Vagina (tissue), 2 donors: ENCODE measurements around the gene ASB8. TPM values are rescaled to one million over a fixed set of nuclear protein-coding genes. Genes with fewer than 3 reads are reported as not detected.
"Not testable (repeated sequence)": the region's sequence is repeated elsewhere in the genome, so short reads cannot be mapped to it uniquely, and the experiment has no call there.

Experiments used
- DNase-seq, 2 donors: peaks; one replicate each; pipeline ENCODE4 v3.0.0-alpha.2; 2017; ENCODE audit errors: extremely low spot score in 2 of 2
- H3K27ac ChIP-seq: fragments of 200-600 bp; sonication (generic); one replicate; pipeline ENCODE4 v1.5.1; 2019
- H3K27me3 ChIP-seq: fragments of 200-600 bp; sonication (generic); one replicate; pipeline ENCODE4 v1.5.1; 2019
- H3K36me3 ChIP-seq, 2 donors: fragments of 200-600 bp; sonication (generic); one replicate each; pipeline ENCODE4 v1.5.1; 2017 to 2019
- H3K4me1 ChIP-seq: fragments of 200-600 bp; sonication (generic); one replicate; pipeline ENCODE4 v1.5.1; 2019
- H3K4me3 ChIP-seq, 2 donors: fragments of 200-600 bp; sonication (generic); 1 replicate in 1 of 2; 2 replicates in 1 of 2; pipeline ENCODE4 v1.5.1; 2016 to 2019
- H3K9me3 ChIP-seq: fragments of 200-600 bp; sonication (generic); one replicate; pipeline ENCODE4 v1.5.1; 2019
- CTCF ChIP-seq, 3 experiments: fragments of 450-650 bp in 2 of 3; fragments of 200-600 bp in 1 of 3; sonication (generic) in 1 of 3; IDR thresholded peaks; one replicate each; pipeline ENCODE4 v1.5.1; 2017 to 2019; ENCODE audit warnings: antibody characterized with exemption in 3 of 3, mild to moderate bottlenecking in 2 of 3, moderate library complexity in 2 of 3
- POLR2A ChIP-seq, 2 donors: fragments of 450-650 bp; IDR thresholded peaks; one replicate each; pipeline ENCODE4 v1.6.1; 2017; ENCODE audit warnings: antibody characterized with exemption in 2 of 2, mild to moderate bottlenecking in 2 of 2, moderate library complexity in 2 of 2
- POLR2AphosphoS5 ChIP-seq, 2 donors: sonication (generic); formaldehyde crosslinking; IDR thresholded peaks; one replicate each; pipeline ENCODE4 v1.9.0; 2017; ENCODE audit warnings: antibody characterized with exemption in 2 of 2, mild to moderate bottlenecking in 2 of 2, low read depth in 1 of 2; ENCODE audit not compliant: insufficient read depth in 1 of 2
- intact Hi-C: fragments of 100-400 bp; cut with DNase I; formaldehyde crosslinking; loops from one replicate; pipeline ENCODE4 v1.15.1; 2023
- total RNA-seq: library from RNA; depleted of rRNA; stranded (reverse); fragments of >200 nt; gene quantifications from one replicate; pipeline ENCODE4 v1.2.3, GENCODE V29; 2016

Gene ASB8
- total RNA-seq, 1 donor from 2014 or later = 16.9 TPM

DNA sequence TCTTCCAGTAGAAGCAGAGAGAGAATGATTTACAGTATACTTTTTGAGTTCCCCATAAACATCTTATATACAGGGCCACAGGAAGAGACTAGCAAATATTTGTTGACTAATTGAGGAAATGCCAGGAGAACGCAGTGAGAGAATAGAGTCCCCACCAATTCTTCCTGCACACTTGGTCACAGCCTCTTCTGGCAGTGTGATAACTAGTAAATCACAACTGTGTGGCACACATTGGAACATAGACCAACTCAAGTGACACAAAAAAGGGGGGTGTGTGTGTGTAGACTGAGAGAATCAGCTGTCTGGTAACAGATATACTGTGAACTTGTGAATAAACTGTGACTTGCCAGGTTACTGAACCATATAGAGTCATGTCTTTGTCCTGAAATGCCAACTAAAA is 27.9 kb downstream of the ASB8 start:
- Histone ChIP-seq H3K27me3 (no peaks in the 10 kb centered on the region), H3K36me3 (peaks cover 0 to 61% of the 10 kb centered on the region in 2 donors), H3K4me3 (no peak overlapping the region), H3K9me3 (no peaks in the 10 kb centered on the region), H3K27ac (no peak overlapping the region), H3K4me1 (no peaks in the 10 kb centered on the region)
- intact Hi-C loops = no loop called here
- DNase-seq = no peak
- no peak for TF ChIP-seq CTCF (IDR thresholded peaks at IDR 0.05)
- TF ChIP-seq POLR2AphosphoS5 (IDR thresholded peaks at IDR 0.05; ENCODE audit: insufficient read depth in 1 of 2, low read depth in 1 of 2) = no peak
- no peak for TF ChIP-seq POLR2A (IDR thresholded peaks at IDR 0.05)

GRCh38 chr12:48128800-48129199 is 28.5 kb downstream of the ASB8 start:
- no peaks in the 10 kb centered on the region for H3K27me3 ChIP-seq
- H3K4me3 ChIP-seq = no peak overlapping the region
- no peaks in the 10 kb centered on the region for H3K9me3 ChIP-seq
- peaks cover 0 to 56% of the 10 kb centered on the region in 2 donors for H3K36me3 ChIP-seq
- H3K4me1 ChIP-seq = no peaks in the 10 kb centered on the region
- DNase-seq = no peak
- TF ChIP-seq POLR2AphosphoS5 (IDR thresholded peaks at IDR 0.05; ENCODE audit: insufficient read depth in 1 of 2, low read depth in 1 of 2) = no peak
- TF ChIP-seq POLR2A (IDR thresholded peaks at IDR 0.05) = no peak
- TF ChIP-seq CTCF (IDR thresholded peaks at IDR 0.05) = no peak
- intact Hi-C loops = no loop called here
- H3K27ac ChIP-seq = no peak overlapping the region

DNA sequence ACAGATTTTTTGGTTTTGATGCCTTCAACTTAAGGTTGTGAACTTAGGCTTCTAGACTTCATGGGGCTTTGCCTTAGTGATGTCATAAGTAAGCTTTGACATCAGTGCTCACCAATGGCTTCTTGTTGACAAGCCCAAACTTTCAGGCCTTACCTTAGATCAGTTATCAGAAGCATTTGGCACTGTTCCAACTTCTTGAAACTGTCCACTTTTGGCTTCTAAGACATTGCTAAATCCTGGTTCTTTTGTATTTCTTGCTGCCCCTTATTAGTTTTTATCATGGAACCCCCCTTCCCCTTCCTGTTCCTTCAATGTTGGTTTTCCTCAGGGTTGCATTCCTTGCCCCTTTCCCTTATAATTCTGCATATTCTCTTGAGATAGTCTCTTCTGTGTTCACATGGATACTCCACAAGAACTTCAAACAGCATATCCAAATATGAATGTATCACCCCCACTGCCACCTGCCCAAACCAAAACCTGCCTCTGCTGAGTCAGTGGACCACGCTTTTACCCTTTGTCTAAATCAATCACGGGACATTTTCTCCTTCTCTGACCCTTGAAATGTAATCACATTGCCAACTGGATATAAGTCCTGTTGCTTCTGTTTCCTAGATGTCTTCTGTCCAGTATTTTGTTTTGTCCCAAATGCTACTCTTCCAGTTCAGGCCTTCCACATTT is 30.2 kb downstream of the ASB8 start:
- Histone ChIP-seq H3K36me3 (peaks cover 0 to 42% of the 10 kb centered on the region in 2 donors), H3K27ac (no peak overlapping the region), H3K4me3 (no peak overlapping the region), H3K27me3 (no peaks in the 10 kb centered on the region), H3K4me1 (no peaks in the 10 kb centered on the region), H3K9me3 (no peaks in the 10 kb centered on the region)
- no peak for TF ChIP-seq POLR2A (IDR thresholded peaks at IDR 0.05)
- DNase-seq = no peak
- intact Hi-C loops = no loop called here

- no peaks in the 10 kb centered on the region for H3K9me3 ChIP-seq
- no peak overlapping the region for H3K27ac ChIP-seq
- H3K36me3 ChIP-seq = peaks cover 0 to 32% of the 10 kb centered on the region in 2 donors
- TF ChIP-seq CTCF (IDR thresholded peaks at IDR 0.05) (no peak), POLR2AphosphoS5 (IDR thresholded peaks at IDR 0.05; ENCODE audit: insufficient read depth in 1 of 2, low read depth in 1 of 2) (no peak), POLR2A (IDR thresholded peaks at IDR 0.05) (no peak)
- H3K27me3 ChIP-seq = no peaks in the 10 kb centered on the region
- H3K4me3 ChIP-seq = no peak overlapping the region
- DNase-seq = no peak
- intact Hi-C loops = no loop called here
- H3K4me1 ChIP-seq = peaks cover 6% of the 10 kb centered on the region
Measured at GRCh38 chr12:48125985-48126384, 31.3 kb downstream of the ASB8 start.

GRCh38 chr12:48125542-48125941 is 31.8 kb downstream of the ASB8 start:
- H3K36me3 ChIP-seq = peaks cover 0 to 30% of the 10 kb centered on the region in 2 donors
- intact Hi-C loops, DNase-seq, H3K4me3 ChIP-seq, H3K9me3 ChIP-seq, H3K27ac ChIP-seq, H3K27me3 ChIP-seq: not testable (repeated sequence)
- peaks cover 10% of the 10 kb centered on the region for H3K4me1 ChIP-seq

DNA sequence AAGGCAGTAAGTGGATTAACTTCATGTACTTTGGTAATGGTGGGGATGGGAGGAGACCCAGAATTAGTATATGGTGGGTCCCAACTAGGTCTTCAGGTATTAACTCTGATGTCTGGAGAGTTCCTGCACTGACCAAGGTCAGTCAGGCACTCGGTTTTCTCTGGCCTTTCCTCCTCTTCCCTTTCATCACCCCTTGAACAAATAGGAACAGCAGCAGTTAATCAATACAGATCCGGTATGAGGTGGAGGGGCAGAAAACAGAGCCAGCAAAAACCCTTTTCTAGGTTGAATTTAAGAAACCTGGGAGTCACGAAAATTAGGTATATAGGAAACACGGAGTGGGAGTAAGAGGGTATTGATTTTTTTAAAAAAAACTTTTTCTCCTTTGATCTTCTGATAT is 34.1 kb downstream of the ASB8 start:
- no peaks in the 10 kb centered on the region for H3K9me3 ChIP-seq
- no peak overlapping the region for H3K4me3 ChIP-seq
- no peaks in the 10 kb centered on the region for H3K27me3 ChIP-seq
- intact Hi-C loops = no loop called here
- H3K36me3 ChIP-seq = peaks cover 0 to 18% of the 10 kb centered on the region in 2 donors
- H3K27ac ChIP-seq = no peak overlapping the region
- no peak for DNase-seq
- H3K4me1 ChIP-seq = peaks cover 28% of the 10 kb centered on the region
- TF ChIP-seq CTCF (IDR thresholded peaks at IDR 0.05) (no peak), POLR2A (IDR thresholded peaks at IDR 0.05) (no peak), POLR2AphosphoS5 (IDR thresholded peaks at IDR 0.05; ENCODE audit: insufficient read depth in 1 of 2, low read depth in 1 of 2) (no peak)
